DOHH2 (cell line): ENCODE results near the gene CCDC12.

Source experiments
- H3F3A ChIP-seq: fragments of 200-600 bp; sonication (generic), shearing (Covaris generic); 2 replicates; pipeline ENCODE4 v1.6.0; 2016; ENCODE audit warnings: antibody characterized with exemption, mild to moderate bottlenecking; ENCODE audit not compliant: control insufficient read depth, insufficient read depth
- H3K27ac ChIP-seq: fragments of 200-600 bp; sonication (generic); 2 replicates; pipeline ENCODE4 v1.5.1; 2014; ENCODE audit warnings: low read depth, mild to moderate bottlenecking, low read length, moderate library complexity
- H3K27me3 ChIP-seq: fragments of 200-600 bp; sonication (generic); 2 replicates; pipeline ENCODE4 v1.6.1; 2014; ENCODE audit warnings: mild to moderate bottlenecking, low read length, mixed read lengths; ENCODE audit not compliant: control insufficient read depth
- H3K36me3 ChIP-seq: fragments of 200-600 bp; sonication (generic); 2 replicates; pipeline ENCODE4 v1.6.1; 2014; ENCODE audit warnings: mild to moderate bottlenecking, low read length, moderate library complexity, mixed read lengths; ENCODE audit not compliant: control insufficient read depth
- H3K4me1 ChIP-seq: fragments of 200-600 bp; sonication (generic); 2 replicates; pipeline ENCODE4 v1.6.1; 2014; ENCODE audit warnings: mild to moderate bottlenecking, low read length, mixed read lengths; ENCODE audit not compliant: control insufficient read depth
- H3K4me2 ChIP-seq: fragments of 200-600 bp; sonication (generic); 2 replicates; pipeline ENCODE4 v1.6.0; 2014; ENCODE audit warnings: mild to moderate bottlenecking, low read length, moderate library complexity
- H3K4me3 ChIP-seq: fragments of 200-600 bp; sonication (generic); 2 replicates; pipeline ENCODE4 v1.5.1; 2014; ENCODE audit warnings: mild to moderate bottlenecking, low read length, mixed read lengths
- H3K79me2 ChIP-seq: fragments of 200-600 bp; sonication (generic); 2 replicates; pipeline ENCODE4 v1.6.1; 2014; ENCODE audit warnings: mild to moderate bottlenecking, low read length, mixed read lengths; ENCODE audit not compliant: control insufficient read depth
- H3K9me2 ChIP-seq: fragments of 200-600 bp; sonication (generic); replicated peaks from 2 replicates; pipeline ENCODE4 v1.6.1; 2014; ENCODE audit warnings: mild to moderate bottlenecking, low read length, mixed read lengths; ENCODE audit not compliant: control insufficient read depth
- H3K9me3 ChIP-seq: fragments of 200-600 bp; sonication (generic); 2 replicates; pipeline ENCODE4 v1.6.1; 2014; ENCODE audit warnings: antibody characterized with exemption, low read length, mixed read lengths; ENCODE audit not compliant: control insufficient read depth, insufficient read depth
- H4K20me1 ChIP-seq: fragments of 200-600 bp; sonication (generic); 2 replicates; pipeline ENCODE4 v1.6.0; 2014; ENCODE audit warnings: low read depth, mild to moderate bottlenecking, antibody characterized with exemption, low read length, moderate library complexity; ENCODE audit not compliant: control insufficient read depth, insufficient read depth
- EZH2phosphoT487 ChIP-seq: fragments of 200-600 bp; sonication (generic); IDR thresholded peaks from 2 replicates; pipeline ENCODE4 v1.6.1; 2017; ENCODE audit warnings: borderline replicate concordance, mild to moderate bottlenecking, antibody characterized with exemption, low read length, moderate library complexity, mixed read lengths
- TF ChIP-seq, protein P1 (sequence below): fragments of 200-600 bp; sonication (generic); IDR thresholded peaks from one replicate; pipeline ENCODE4 v1.5.1; 2014; ENCODE audit warnings: antibody characterized with exemption, mild to moderate bottlenecking, low read depth, low read length; ENCODE audit not compliant: poor library complexity, severe bottlenecking

Gene CCDC12

DNA sequence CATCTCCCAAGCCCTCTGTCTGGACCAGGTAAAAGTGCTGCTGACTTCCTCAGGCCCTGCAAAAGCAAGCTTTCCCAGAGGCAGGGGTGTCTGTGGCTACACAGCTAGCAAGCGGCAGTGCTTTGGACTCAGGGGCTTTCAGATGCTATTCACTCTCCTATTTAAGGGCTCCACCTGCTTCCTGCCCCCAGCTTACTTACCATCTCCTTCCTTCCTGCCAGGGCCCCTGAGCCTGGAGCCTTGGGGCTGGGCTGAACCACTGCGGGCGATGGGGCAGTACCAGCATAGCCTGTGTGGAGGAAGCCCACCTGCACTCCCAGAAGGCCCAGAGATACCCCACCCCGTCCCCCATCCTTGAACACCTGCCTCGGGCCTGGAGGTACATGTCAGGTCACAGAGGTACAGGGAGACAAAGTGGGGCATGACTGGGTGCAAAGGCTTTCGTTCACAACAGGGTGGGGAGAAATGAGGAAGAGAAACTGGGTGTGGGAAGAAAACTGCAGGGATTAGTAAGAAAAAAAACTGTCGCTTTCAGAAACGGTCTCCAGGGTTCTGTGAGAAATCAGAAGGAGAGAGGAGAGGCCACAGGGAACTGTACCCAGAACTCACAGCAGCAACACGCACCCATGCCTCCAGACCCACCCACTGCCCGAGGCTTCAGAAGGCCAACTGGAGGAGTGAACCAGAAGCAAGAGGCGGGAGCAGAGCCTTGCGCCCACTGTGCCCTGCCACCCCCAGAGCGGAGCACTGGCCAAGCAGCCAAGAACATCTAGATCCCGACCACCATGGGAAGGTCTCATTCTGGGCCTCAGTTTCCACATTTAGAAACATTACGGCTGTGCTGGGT is 49.5 kb downstream of the CCDC12 start:
- Histone ChIP-seq H3K79me2 (peaks cover 68% of the 10 kb centered on the region), H3K4me1 (peaks cover 81% of the 10 kb centered on the region), H3K9me3 (no peaks in the 10 kb centered on the region), H3K4me3 (peak overlapping the region; percentile 70), H3K27ac (peak overlapping the region; percentile 99), H3K4me2 (peak overlapping the region; percentile 95), H3K27me3 (no peaks in the 10 kb centered on the region), H3K36me3 (peaks cover 81% of the 10 kb centered on the region), H4K20me1 (peaks cover 4% of the 10 kb centered on the region; the same call in 1 of the 2 replicates), H3K9me2 (no peaks in the 10 kb centered on the region), H3F3A (peaks cover 50% of the 10 kb centered on the region)
- no peak for TF ChIP-seq EZH2phosphoT487
- TF ChIP-seq, protein P1, sequence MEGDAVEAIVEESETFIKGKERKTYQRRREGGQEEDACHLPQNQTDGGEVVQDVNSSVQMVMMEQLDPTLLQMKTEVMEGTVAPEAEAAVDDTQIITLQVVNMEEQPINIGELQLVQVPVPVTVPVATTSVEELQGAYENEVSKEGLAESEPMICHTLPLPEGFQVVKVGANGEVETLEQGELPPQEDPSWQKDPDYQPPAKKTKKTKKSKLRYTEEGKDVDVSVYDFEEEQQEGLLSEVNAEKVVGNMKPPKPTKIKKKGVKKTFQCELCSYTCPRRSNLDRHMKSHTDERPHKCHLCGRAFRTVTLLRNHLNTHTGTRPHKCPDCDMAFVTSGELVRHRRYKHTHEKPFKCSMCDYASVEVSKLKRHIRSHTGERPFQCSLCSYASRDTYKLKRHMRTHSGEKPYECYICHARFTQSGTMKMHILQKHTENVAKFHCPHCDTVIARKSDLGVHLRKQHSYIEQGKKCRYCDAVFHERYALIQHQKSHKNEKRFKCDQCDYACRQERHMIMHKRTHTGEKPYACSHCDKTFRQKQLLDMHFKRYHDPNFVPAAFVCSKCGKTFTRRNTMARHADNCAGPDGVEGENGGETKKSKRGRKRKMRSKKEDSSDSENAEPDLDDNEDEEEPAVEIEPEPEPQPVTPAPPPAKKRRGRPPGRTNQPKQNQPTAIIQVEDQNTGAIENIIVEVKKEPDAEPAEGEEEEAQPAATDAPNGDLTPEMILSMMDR, result no peak

DNA sequence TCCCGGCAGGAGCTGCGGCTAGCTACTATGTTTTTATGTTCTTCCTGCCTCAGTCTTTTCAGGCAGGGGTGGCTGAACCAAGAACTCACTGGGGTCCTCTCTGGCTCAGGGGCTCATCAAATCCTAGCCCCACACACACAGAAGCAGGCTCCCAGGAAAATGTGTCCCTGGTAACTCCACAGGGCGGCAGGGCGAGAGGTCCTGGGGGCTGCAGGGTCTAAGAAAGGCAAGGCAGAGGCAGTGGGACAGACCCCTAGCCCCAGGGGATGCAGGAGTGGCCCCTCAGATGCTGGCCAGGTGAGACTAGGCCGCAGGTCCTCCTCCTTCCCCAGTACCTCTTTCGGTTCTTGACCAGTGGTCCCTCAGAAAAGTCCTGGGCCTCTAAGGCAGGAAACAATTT is 50.1 kb downstream of the CCDC12 start:
- Histone ChIP-seq H3F3A (peaks cover 50% of the 10 kb centered on the region), H3K27me3 (no peaks in the 10 kb centered on the region), H3K36me3 (peaks cover 85% of the 10 kb centered on the region), H3K79me2 (peaks cover 62% of the 10 kb centered on the region), H3K9me2 (no peaks in the 10 kb centered on the region), H3K4me2 (peak overlapping the region; percentile 95), H3K4me1 (peaks cover 74% of the 10 kb centered on the region), H3K9me3 (no peaks in the 10 kb centered on the region), H4K20me1 (peaks cover 4% of the 10 kb centered on the region; the same call in 1 of the 2 replicates), H3K27ac (peak overlapping the region; percentile 99), H3K4me3 (peak overlapping the region; percentile 70)
- TF ChIP-seq, protein P1, result no peak
- TF ChIP-seq EZH2phosphoT487, result no peak

DNA sequence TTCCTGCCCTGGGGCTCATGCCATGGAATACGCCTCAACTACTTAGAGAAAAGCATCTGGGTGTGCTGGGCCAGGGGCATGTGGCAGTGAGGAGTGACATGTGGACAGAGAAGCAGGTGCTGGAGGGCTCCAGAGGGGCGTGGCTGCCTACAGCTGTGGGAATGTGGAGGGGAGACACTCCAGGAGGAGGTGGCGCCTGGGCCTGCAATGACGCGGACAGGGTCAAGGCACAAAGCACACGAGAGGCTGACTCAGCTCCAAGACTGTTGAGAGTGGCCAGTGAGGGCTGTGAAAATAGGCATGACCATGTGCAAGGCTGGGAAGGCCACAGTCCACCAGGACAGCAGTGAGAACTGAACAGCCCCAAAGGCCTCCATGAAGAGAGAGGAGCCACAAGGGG is 50.5 kb downstream of the CCDC12 start:
- Histone ChIP-seq H3K9me2 (no peaks in the 10 kb centered on the region), H4K20me1 (peaks cover 4% of the 10 kb centered on the region; the same call in 1 of the 2 replicates), H3K4me3 (peak overlapping the region; percentile 70), H3F3A (peaks cover 46% of the 10 kb centered on the region), H3K27ac (peak overlapping the region; percentile 99), H3K79me2 (peaks cover 58% of the 10 kb centered on the region), H3K27me3 (no peaks in the 10 kb centered on the region), H3K9me3 (no peaks in the 10 kb centered on the region), H3K4me1 (peaks cover 70% of the 10 kb centered on the region), H3K36me3 (peaks cover 85% of the 10 kb centered on the region), H3K4me2 (peak overlapping the region; percentile 95)
- TF ChIP-seq, protein P1, result no peak
- TF ChIP-seq EZH2phosphoT487, result no peak
